GM12874 (cell line): ENCODE measurements around the gene INPP5E.

Experiments used
- TF ChIP-seq, protein P1 (sequence below): IDR thresholded peaks from 2 replicates; pipeline ENCODE4 v1.5.1; 2011; ENCODE audit warnings: low read depth, mild to moderate bottlenecking, control low read depth, low read length, moderate library complexity; ENCODE audit not compliant: insufficient read depth

INPP5E gene

DNA sequence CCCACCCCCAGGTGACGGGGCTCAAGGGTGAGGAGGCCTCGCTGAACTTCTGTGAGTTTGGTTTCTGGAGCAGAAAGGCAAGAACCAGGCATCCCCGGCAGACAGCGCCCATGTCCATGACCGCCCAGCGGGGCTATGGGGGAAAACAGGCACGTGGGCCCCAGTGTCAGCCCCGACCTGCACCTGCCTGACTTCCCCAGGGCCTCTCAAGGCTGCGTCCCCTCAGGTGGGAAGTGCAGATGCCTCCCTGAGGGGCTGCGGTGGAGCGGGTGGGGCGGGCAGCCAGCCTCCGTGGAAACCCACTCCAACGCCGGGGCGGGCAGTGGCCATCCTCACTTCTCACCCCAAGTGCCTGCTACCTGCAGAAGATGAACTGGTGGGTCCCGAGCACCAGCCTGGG lies 59.3 kb downstream of the INPP5E start:
- TF ChIP-seq, protein P1, sequence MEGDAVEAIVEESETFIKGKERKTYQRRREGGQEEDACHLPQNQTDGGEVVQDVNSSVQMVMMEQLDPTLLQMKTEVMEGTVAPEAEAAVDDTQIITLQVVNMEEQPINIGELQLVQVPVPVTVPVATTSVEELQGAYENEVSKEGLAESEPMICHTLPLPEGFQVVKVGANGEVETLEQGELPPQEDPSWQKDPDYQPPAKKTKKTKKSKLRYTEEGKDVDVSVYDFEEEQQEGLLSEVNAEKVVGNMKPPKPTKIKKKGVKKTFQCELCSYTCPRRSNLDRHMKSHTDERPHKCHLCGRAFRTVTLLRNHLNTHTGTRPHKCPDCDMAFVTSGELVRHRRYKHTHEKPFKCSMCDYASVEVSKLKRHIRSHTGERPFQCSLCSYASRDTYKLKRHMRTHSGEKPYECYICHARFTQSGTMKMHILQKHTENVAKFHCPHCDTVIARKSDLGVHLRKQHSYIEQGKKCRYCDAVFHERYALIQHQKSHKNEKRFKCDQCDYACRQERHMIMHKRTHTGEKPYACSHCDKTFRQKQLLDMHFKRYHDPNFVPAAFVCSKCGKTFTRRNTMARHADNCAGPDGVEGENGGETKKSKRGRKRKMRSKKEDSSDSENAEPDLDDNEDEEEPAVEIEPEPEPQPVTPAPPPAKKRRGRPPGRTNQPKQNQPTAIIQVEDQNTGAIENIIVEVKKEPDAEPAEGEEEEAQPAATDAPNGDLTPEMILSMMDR: no peak

DNA sequence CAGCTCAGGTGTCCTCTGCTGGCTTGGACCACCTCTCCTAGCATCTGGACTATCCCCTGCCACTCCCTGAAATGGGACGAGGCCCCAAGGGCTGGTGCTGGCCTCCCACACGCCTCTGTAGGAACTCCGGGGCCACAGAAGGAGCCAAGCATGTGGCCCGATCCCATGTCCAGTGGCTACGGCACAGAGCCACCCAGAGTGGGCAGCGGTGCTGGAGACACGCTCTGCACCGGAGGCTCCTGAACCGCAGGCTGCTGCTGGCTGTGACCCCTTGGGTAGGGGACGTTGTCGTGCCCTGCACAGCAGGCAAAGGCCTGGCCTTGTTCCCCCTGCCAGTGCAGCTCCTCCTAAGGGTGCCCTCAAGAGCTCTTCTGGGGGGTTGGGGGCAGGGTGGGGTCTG lies 59.8 kb downstream of the INPP5E start:
- TF ChIP-seq, protein P1: no peak

DNA sequence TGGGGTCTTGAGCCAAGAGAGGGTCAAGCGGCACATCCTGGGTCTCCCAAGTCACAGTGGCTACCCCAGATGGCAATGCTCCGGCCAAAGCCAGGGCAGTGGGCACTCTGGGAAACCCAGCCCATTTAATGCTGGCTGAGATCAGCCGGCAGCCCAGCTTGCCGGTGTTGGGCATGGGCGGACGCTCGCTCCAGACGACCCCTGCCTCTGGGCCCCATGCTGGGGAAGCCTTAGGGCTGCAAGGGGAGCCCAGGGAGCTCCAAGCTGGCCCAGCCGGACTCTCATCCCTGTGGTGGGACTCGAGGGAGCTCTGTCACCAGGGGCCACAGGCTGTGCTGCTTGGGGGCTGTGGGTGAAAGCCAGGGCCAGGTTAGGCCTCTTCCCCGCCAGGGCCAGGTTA lies 60.2 kb downstream of the INPP5E start:
- TF ChIP-seq, protein P1: no peak

DNA sequence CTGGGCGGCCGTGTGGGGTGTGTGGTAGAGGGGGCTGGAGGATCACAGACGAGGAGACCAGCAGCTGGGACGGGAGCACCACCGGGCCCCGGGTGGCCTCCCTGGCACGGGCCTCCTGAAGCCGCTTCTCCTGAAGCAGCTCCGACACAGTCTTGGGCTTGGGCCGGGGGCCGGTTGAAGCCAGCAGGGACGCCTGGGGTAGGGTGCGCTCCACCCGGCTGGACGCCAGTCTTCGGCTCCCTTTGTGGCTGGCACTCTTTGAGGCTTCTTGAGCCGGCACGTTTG lies 60.7 kb downstream of the INPP5E start:
- TF ChIP-seq, protein P1: no peak
